HEK293 (cell line): Measurements from ENCODE around the gene PDAP1.

ENCODE experiments used
- GLI2 ChIP-seq: fragments of 450-650 bp; formaldehyde crosslinking; IDR thresholded peaks from 2 replicates; pipeline ENCODE4; 2017; ENCODE audit warnings: missing biosample characterization, missing genetic modification characterization, low read depth, borderline replicate concordance
- HOXC10 ChIP-seq: sonication (generic); formaldehyde crosslinking; IDR thresholded peaks from 2 replicates; pipeline ENCODE4 v1.8.1; 2023; ENCODE audit warnings: mild to moderate bottlenecking, missing genetic modification reagents
- KLF10 ChIP-seq: fragments of 450-650 bp; IDR thresholded peaks from 2 replicates; pipeline ENCODE4 v1.5.1; 2018; ENCODE audit warnings: missing biosample characterization, mild to moderate bottlenecking, missing genetic modification characterization
- KLF9 ChIP-seq: fragments of 450-650 bp; formaldehyde crosslinking; IDR thresholded peaks from 2 replicates; pipeline ENCODE4 v1.5.1; 2016; ENCODE audit warnings: missing biosample characterization, missing genetic modification characterization, low read depth
- MEIS1 ChIP-seq: sonication (generic); formaldehyde crosslinking; IDR thresholded peaks from 2 replicates; pipeline ENCODE4 v1.8.1; 2022; ENCODE audit warnings: missing genetic modification reagents, mild to moderate bottlenecking, borderline replicate concordance
- PRDM1 ChIP-seq: fragments of 450-650 bp; formaldehyde crosslinking; IDR thresholded peaks from 2 replicates; pipeline ENCODE4; 2016; ENCODE audit warnings: missing biosample characterization, missing genetic modification characterization
- SALL2 ChIP-seq: fragments of 450-650 bp; formaldehyde crosslinking; IDR thresholded peaks from 2 replicates; pipeline ENCODE4 v1.5.0; 2017; ENCODE audit warnings: missing biosample characterization, mild to moderate bottlenecking, missing genetic modification characterization, borderline replicate concordance
- SP7 ChIP-seq: fragments of 450-650 bp; formaldehyde crosslinking; IDR thresholded peaks from 2 replicates; pipeline ENCODE4 v1.5.1; 2016; ENCODE audit warnings: missing biosample characterization, missing genetic modification characterization
- TCF7L2 ChIP-seq: IDR thresholded peaks from 2 replicates; pipeline ENCODE4 v1.6.1; 2011; ENCODE audit warnings: low read depth, mild to moderate bottlenecking, inconsistent platforms, low read length, moderate library complexity, borderline replicate concordance
- ZBTB21 ChIP-seq: fragments of 450-650 bp; formaldehyde crosslinking; IDR thresholded peaks from 2 replicates; pipeline ENCODE4 v1.5.1; 2017; ENCODE audit warnings: missing biosample characterization, missing genetic modification characterization
- ZNF311 ChIP-seq: fragments of 450-650 bp; formaldehyde crosslinking; IDR thresholded peaks from 2 replicates; pipeline ENCODE4 v1.5.1; 2017; ENCODE audit warnings: missing biosample characterization, missing genetic modification characterization, borderline replicate concordance
- ZNF416 ChIP-seq: fragments of 450-650 bp; formaldehyde crosslinking; IDR thresholded peaks from 2 replicates; pipeline ENCODE4 v1.5.1; 2016; ENCODE audit warnings: missing biosample characterization, missing genetic modification characterization
- ZNF510 ChIP-seq: fragments of 450-650 bp; formaldehyde crosslinking; IDR thresholded peaks from 2 replicates; pipeline ENCODE4 v1.5.1; 2018; ENCODE audit warnings: mild to moderate bottlenecking, missing genetic modification characterization, missing biosample characterization; ENCODE audit not compliant: insufficient replicate concordance
- ZNF548 ChIP-seq: fragments of 450-650 bp; formaldehyde crosslinking; IDR thresholded peaks from 2 replicates; pipeline ENCODE4 v1.5.1; 2016; ENCODE audit warnings: missing biosample characterization, missing genetic modification characterization
- ZNF571 ChIP-seq: fragments of 450-650 bp; formaldehyde crosslinking; IDR thresholded peaks from 2 replicates; pipeline ENCODE4 v1.5.0; 2017; ENCODE audit warnings: missing biosample characterization, missing genetic modification characterization
- ZNF626 ChIP-seq: fragments of 450-650 bp; sonication (Bioruptor Pico); formaldehyde crosslinking; IDR thresholded peaks from 2 replicates; pipeline ENCODE4 v1.5.1; 2018; ENCODE audit warnings: missing biosample characterization, missing genetic modification characterization, inconsistent platforms
- ZNF658 ChIP-seq: fragments of 450-650 bp; formaldehyde crosslinking; IDR thresholded peaks from 2 replicates; pipeline ENCODE4; 2016; ENCODE audit warnings: missing biosample characterization, missing genetic modification characterization
- ZNF707 ChIP-seq: fragments of 450-650 bp; formaldehyde crosslinking; IDR thresholded peaks from 2 replicates; pipeline ENCODE4 v1.5.1; 2016; ENCODE audit warnings: missing biosample characterization, missing genetic modification characterization
- ZNF76 ChIP-seq: fragments of 450-650 bp; formaldehyde crosslinking; IDR thresholded peaks from 2 replicates; pipeline ENCODE4; 2016; ENCODE audit warnings: low read depth, missing biosample characterization, missing genetic modification characterization, borderline replicate concordance
- ZSCAN30 ChIP-seq: fragments of 450-650 bp; IDR thresholded peaks from 2 replicates; pipeline ENCODE4 v1.5.1; 2018; ENCODE audit warnings: missing biosample characterization, mild to moderate bottlenecking, missing genetic modification characterization, moderate library complexity
- TF ChIP-seq, protein P1 (sequence below): fragments of 450-650 bp; formaldehyde crosslinking; IDR thresholded peaks from 2 replicates; pipeline ENCODE4 v1.5.1; 2016; ENCODE audit warnings: missing biosample characterization, missing genetic modification characterization
- TF ChIP-seq, protein P2 (sequence below): fragments of 450-650 bp; formaldehyde crosslinking; IDR thresholded peaks from 2 replicates; pipeline ENCODE4 v1.5.1; 2017; ENCODE audit warnings: missing biosample characterization, missing genetic modification characterization
- TF ChIP-seq, protein P3 (sequence below): fragments of 450-650 bp; formaldehyde crosslinking; IDR thresholded peaks from 2 replicates; pipeline ENCODE4 v1.5.1; 2016; ENCODE audit warnings: missing biosample characterization, missing genetic modification characterization
- TF ChIP-seq, protein P4 (sequence below): fragments of 450-650 bp; formaldehyde crosslinking; IDR thresholded peaks from 2 replicates; pipeline ENCODE4 v1.5.1; 2016; ENCODE audit warnings: missing biosample characterization, missing genetic modification characterization
- TF ChIP-seq, protein P5 (sequence below): fragments of 450-650 bp; formaldehyde crosslinking; IDR thresholded peaks from 2 replicates; pipeline ENCODE4 v1.5.1; 2016; ENCODE audit warnings: missing biosample characterization, missing genetic modification characterization, low read depth
- TF ChIP-seq, protein P6 (sequence below): fragments of 450-650 bp; formaldehyde crosslinking; IDR thresholded peaks from 2 replicates; pipeline ENCODE4 v1.5.1; 2016; ENCODE audit warnings: missing biosample characterization, missing genetic modification characterization
- TF ChIP-seq, protein P7 (sequence below): fragments of 450-650 bp; formaldehyde crosslinking; IDR thresholded peaks from 2 replicates; pipeline ENCODE4 v1.5.1; 2016; ENCODE audit warnings: missing biosample characterization, missing genetic modification characterization

The PDAP1 gene

DNA sequence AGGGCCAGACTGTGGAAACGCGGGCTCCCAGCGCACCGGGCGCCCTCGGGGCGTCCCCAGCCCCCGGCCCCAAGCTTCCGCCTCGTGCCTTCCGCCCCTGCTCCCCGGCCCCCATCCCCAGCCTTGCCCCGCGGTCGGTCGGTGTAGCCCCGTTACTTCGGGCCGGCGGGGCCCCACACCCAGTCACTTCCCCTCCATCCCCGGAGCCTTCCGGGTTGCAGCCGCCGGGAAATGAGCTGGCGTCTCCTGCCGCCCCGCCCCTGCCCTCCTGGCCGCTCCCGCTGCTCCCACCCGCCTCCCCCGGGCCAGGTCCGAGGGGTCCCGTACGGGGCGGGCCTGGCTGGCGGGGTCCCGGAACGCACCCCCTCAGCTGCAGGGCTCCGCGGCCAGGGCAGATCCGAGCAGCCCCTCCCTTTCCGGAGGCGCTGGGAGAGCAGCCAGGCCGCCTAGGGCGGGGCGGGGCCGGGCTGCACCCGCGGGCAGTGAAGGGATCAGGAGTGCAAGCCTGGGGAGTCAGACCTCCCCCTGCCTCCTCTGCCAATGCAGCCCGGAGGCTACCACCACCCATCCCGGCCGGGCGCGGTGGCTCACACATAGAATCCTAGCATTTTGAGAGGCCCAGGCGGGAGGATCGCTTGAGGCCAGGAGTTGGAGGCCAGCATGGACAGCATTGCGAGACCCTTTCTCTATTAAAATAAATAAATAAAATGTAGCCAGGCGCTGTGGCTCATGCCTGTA lies 33.2 kb downstream of the PDAP1 start (continued):
- TF ChIP-seq ZNF626, result no peak
- TF ChIP-seq MEIS1, result no peak
- TF ChIP-seq, protein P1, sequence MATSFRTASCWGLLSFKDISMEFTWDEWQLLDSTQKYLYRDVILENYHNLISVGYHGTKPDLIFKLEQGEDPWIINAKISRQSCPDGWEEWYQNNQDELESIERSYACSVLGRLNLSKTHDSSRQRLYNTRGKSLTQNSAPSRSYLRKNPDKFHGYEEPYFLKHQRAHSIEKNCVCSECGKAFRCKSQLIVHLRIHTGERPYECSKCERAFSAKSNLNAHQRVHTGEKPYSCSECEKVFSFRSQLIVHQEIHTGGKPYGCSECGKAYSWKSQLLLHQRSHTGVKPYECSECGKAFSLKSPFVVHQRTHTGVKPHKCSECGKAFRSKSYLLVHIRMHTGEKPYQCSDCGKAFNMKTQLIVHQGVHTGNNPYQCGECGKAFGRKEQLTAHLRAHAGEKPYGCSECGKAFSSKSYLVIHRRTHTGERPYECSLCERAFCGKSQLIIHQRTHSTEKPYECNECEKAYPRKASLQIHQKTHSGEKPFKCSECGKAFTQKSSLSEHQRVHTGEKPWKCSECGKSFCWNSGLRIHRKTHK (tag by site-specific recombination), result no peak
- TF ChIP-seq, protein P2, sequence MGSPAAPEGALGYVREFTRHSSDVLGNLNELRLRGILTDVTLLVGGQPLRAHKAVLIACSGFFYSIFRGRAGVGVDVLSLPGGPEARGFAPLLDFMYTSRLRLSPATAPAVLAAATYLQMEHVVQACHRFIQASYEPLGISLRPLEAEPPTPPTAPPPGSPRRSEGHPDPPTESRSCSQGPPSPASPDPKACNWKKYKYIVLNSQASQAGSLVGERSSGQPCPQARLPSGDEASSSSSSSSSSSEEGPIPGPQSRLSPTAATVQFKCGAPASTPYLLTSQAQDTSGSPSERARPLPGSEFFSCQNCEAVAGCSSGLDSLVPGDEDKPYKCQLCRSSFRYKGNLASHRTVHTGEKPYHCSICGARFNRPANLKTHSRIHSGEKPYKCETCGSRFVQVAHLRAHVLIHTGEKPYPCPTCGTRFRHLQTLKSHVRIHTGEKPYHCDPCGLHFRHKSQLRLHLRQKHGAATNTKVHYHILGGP (tag by site-specific recombination), result no peak
- no peak for TF ChIP-seq PRDM1 (tag by site-specific recombination)
- peak; percentile 24; the same call in 1 of the 2 replicates for TF ChIP-seq ZNF76 (tag by site-specific recombination)
- TF ChIP-seq, protein P3, sequence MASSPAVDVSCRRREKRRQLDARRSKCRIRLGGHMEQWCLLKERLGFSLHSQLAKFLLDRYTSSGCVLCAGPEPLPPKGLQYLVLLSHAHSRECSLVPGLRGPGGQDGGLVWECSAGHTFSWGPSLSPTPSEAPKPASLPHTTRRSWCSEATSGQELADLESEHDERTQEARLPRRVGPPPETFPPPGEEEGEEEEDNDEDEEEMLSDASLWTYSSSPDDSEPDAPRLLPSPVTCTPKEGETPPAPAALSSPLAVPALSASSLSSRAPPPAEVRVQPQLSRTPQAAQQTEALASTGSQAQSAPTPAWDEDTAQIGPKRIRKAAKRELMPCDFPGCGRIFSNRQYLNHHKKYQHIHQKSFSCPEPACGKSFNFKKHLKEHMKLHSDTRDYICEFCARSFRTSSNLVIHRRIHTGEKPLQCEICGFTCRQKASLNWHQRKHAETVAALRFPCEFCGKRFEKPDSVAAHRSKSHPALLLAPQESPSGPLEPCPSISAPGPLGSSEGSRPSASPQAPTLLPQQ (tag by site-specific recombination), result peak; percentile 66
- TF ChIP-seq ZNF311 (tag by site-specific recombination), result no peak
- TF ChIP-seq GLI2, result no peak
- TF ChIP-seq ZSCAN30 (tag by site-specific recombination), result peak; percentile 71; the same call in 1 of the 2 replicates
- no peak for TF ChIP-seq ZNF707 (tag by site-specific recombination)
- no peak for TF ChIP-seq TCF7L2
- no peak for TF ChIP-seq SP7 (tag by site-specific recombination)
- no peak for TF ChIP-seq ZNF571 (tag by site-specific recombination)
- TF ChIP-seq, protein P4, sequence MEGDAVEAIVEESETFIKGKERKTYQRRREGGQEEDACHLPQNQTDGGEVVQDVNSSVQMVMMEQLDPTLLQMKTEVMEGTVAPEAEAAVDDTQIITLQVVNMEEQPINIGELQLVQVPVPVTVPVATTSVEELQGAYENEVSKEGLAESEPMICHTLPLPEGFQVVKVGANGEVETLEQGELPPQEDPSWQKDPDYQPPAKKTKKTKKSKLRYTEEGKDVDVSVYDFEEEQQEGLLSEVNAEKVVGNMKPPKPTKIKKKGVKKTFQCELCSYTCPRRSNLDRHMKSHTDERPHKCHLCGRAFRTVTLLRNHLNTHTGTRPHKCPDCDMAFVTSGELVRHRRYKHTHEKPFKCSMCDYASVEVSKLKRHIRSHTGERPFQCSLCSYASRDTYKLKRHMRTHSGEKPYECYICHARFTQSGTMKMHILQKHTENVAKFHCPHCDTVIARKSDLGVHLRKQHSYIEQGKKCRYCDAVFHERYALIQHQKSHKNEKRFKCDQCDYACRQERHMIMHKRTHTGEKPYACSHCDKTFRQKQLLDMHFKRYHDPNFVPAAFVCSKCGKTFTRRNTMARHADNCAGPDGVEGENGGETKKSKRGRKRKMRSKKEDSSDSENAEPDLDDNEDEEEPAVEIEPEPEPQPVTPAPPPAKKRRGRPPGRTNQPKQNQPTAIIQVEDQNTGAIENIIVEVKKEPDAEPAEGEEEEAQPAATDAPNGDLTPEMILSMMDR (tag by site-specific recombination), result no peak
- no peak for TF ChIP-seq KLF10 (tag by site-specific recombination)
- TF ChIP-seq ZNF548 (tag by site-specific recombination), result no peak
- TF ChIP-seq ZNF416 (tag by site-specific recombination), result no peak
- TF ChIP-seq, protein P5, sequence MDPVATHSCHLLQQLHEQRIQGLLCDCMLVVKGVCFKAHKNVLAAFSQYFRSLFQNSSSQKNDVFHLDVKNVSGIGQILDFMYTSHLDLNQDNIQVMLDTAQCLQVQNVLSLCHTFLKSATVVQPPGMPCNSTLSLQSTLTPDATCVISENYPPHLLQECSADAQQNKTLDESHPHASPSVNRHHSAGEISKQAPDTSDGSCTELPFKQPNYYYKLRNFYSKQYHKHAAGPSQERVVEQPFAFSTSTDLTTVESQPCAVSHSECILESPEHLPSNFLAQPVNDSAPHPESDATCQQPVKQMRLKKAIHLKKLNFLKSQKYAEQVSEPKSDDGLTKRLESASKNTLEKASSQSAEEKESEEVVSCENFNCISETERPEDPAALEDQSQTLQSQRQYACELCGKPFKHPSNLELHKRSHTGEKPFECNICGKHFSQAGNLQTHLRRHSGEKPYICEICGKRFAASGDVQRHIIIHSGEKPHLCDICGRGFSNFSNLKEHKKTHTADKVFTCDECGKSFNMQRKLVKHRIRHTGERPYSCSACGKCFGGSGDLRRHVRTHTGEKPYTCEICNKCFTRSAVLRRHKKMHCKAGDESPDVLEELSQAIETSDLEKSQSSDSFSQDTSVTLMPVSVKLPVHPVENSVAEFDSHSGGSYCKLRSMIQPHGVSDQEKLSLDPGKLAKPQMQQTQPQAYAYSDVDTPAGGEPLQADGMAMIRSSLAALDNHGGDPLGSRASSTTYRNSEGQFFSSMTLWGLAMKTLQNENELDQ (tag by site-specific recombination), result no peak
- TF ChIP-seq ZNF658 (tag by site-specific recombination), result no peak
- TF ChIP-seq, protein P6, sequence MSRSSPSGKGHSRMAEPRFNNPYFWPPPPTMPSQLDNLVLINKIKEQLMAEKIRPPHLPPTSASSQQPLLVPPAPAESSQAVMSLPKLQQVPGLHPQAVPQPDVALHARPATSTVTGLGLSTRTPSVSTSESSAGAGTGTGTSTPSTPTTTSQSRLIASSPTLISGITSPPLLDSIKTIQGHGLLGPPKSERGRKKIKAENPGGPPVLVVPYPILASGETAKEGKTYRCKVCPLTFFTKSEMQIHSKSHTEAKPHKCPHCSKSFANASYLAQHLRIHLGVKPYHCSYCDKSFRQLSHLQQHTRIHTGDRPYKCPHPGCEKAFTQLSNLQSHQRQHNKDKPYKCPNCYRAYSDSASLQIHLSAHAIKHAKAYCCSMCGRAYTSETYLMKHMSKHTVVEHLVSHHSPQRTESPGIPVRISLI (tag by site-specific recombination), result no peak
- no peak for TF ChIP-seq ZBTB21 (tag by site-specific recombination)
- no peak for TF ChIP-seq ZNF510 (tag by site-specific recombination)
- TF ChIP-seq KLF9 (tag by site-specific recombination), result peak; percentile 76
- no peak for TF ChIP-seq SALL2
- no peak for TF ChIP-seq HOXC10 (CRISPR knock-in tag)
- TF ChIP-seq, protein P7, sequence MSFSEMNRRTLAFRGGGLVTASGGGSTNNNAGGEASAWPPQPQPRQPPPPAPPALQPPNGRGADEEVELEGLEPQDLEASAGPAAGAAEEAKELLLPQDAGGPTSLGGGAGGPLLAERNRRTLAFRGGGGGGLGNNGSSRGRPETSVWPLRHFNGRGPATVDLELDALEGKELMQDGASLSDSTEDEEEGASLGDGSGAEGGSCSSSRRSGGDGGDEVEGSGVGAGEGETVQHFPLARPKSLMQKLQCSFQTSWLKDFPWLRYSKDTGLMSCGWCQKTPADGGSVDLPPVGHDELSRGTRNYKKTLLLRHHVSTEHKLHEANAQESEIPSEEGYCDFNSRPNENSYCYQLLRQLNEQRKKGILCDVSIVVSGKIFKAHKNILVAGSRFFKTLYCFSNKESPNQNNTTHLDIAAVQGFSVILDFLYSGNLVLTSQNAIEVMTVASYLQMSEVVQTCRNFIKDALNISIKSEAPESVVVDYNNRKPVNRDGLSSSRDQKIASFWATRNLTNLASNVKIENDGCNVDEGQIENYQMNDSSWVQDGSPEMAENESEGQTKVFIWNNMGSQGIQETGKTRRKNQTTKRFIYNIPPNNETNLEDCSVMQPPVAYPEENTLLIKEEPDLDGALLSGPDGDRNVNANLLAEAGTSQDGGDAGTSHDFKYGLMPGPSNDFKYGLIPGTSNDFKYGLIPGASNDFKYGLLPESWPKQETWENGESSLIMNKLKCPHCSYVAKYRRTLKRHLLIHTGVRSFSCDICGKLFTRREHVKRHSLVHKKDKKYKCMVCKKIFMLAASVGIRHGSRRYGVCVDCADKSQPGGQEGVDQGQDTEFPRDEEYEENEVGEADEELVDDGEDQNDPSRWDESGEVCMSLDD (tag by site-specific recombination), result peak; percentile 10
